ENCODE measurements around the gene CHCHD3.

Gene CHCHD3

DNA sequence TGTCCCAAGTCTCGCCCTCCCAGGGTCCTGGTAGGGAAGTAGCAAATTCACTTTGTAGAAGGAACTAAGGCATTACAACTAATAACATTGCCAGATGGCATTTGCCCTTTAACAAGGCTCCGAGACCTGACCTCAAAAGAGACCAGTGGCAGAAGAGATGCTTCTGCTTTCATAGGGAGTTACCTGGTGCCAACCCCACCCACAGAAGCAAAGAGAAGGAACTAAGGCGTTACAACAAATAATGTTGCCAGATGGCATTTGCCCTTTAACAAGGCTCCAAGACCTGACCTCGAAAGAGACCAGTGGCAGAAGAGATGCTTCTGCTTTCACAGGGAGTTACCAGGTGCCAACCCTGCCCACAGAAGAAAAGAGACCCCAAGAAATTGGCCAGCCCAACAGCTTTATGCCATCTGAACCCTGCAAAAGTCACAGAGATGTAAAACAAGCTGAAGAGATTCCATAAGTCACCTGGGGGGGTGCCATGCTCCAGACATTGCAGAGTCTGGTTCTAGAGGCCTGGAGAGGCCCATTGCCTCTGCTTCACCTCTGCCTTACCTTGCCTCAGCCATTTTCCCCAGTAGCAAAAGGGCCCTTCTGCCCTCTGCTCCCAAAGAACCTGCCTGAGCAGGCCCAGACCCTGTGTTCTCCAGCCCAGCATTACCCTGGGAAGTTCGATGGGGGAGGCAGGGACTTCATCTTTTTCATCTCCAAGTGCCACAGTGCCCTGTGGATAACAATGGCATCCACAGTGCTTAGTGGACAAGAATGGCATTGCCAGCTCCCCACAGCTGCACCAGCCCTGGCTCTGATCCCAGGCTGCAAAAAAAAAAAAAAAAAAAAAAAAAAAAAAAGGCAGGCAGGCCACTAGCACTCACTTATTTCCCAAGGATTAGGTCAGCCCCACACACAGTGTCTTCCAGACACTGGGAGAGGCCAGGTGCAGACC is 326.1 kb downstream of the CHCHD3 start:
- TF ChIP-seq, protein P1, sequence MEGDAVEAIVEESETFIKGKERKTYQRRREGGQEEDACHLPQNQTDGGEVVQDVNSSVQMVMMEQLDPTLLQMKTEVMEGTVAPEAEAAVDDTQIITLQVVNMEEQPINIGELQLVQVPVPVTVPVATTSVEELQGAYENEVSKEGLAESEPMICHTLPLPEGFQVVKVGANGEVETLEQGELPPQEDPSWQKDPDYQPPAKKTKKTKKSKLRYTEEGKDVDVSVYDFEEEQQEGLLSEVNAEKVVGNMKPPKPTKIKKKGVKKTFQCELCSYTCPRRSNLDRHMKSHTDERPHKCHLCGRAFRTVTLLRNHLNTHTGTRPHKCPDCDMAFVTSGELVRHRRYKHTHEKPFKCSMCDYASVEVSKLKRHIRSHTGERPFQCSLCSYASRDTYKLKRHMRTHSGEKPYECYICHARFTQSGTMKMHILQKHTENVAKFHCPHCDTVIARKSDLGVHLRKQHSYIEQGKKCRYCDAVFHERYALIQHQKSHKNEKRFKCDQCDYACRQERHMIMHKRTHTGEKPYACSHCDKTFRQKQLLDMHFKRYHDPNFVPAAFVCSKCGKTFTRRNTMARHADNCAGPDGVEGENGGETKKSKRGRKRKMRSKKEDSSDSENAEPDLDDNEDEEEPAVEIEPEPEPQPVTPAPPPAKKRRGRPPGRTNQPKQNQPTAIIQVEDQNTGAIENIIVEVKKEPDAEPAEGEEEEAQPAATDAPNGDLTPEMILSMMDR (IDR thresholded peaks at IDR 0.05; ENCODE audit: low read depth, low read length, missing control alignments) = no peak
- no peak for DNase-seq (ENCODE audit: extremely low read depth, low read depth)
- H3K4me3 ChIP-seq (replicated peaks; ENCODE audit: low read depth, low read length) = no peak overlapping the region

GRCh38 chr7:132752431-132752830 is 329.5 kb downstream of the CHCHD3 start:
- TF ChIP-seq, protein P1 (IDR thresholded peaks at IDR 0.05; ENCODE audit: low read depth, low read length, missing control alignments) = no peak
- DNase-seq (ENCODE audit: extremely low read depth, low read depth) = no peak
- H3K4me3 ChIP-seq (replicated peaks; ENCODE audit: low read depth, low read length) = no peak overlapping the region

DNA sequence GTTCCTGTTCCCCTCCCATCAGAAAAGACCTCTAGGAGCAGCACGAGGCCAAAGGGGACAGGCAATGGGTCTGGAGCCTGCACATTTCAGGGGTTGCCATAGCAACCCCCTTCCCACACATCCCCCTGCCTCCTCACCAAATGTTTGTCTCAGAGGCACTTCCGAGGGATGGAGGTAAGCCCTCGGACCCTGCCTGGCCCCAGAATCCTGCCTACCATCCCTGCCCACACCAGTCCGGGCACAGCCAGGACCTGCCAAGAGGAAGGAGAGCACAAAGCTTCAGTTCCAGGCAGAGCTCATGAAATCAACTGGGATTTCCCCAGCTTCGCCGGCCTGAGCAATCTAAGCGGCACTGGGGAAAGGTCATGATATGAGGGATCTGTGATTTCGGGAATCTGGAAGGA is 330.6 kb downstream of the CHCHD3 start:
- no peak overlapping the region for H3K4me3 ChIP-seq (replicated peaks; ENCODE audit: low read depth, low read length)
- DNase-seq (ENCODE audit: extremely low read depth, low read depth) = no peak
- TF ChIP-seq, protein P1 (IDR thresholded peaks at IDR 0.05; ENCODE audit: low read depth, low read length, missing control alignments) = no peak

- no peak for DNase-seq (ENCODE audit: extremely low read depth, low read depth)
- H3K4me3 ChIP-seq (replicated peaks; ENCODE audit: low read depth, low read length) = no peak overlapping the region
- TF ChIP-seq, protein P1 (IDR thresholded peaks at IDR 0.05; ENCODE audit: low read depth, low read length, missing control alignments) = no peak
Measured at GRCh38 chr7:132750530-132751217, 331.2 kb downstream of the CHCHD3 start.

GRCh38 chr7:132750096-132750495 is 331.8 kb downstream of the CHCHD3 start:
- H3K4me3 ChIP-seq (replicated peaks; ENCODE audit: low read depth, low read length) = no peak overlapping the region
- no peak for DNase-seq (ENCODE audit: extremely low read depth, low read depth)
- TF ChIP-seq, protein P1 (IDR thresholded peaks at IDR 0.05; ENCODE audit: low read depth, low read length, missing control alignments) = no peak

GRCh38 chr7:132745510-132745909 is 336.4 kb downstream of the CHCHD3 start:
- TF ChIP-seq, protein P1 (IDR thresholded peaks at IDR 0.05; ENCODE audit: low read depth, low read length, missing control alignments) = no peak
- no peak overlapping the region for H3K4me3 ChIP-seq (replicated peaks; ENCODE audit: low read depth, low read length)
- DNase-seq (ENCODE audit: extremely low read depth, low read depth) = no peak
